GM23338 (cell line): ENCODE results near the gene MAP4K1. TPM values are rescaled to one million over a fixed set of nuclear protein-coding genes. Genes with fewer than 3 reads are reported as not detected.

ENCODE experiments used
- ATAC-seq: fragments of 200-7000 bp; cut with Tn5 transposase; 3 replicates; pipeline ENCODE4 v1.9.1; 2020
- DNase-seq: peaks from one replicate; pipeline ENCODE4 v3.0.0-alpha.2; 2015; ENCODE audit warnings: low spot score
- H2AFZ ChIP-seq: fragments of 200-600 bp; sonication (generic); 2 replicates; pipeline ENCODE4 v1.8.0; 2016; ENCODE audit warnings: antibody characterized with exemption, mild to moderate bottlenecking, moderate library complexity
- H3F3A ChIP-seq: fragments of 200-600 bp; sonication (generic); replicated peaks from 2 replicates; pipeline ENCODE4 v1.8.0; 2017; ENCODE audit warnings: antibody characterized with exemption, mixed run types, low read depth
- H3K27ac ChIP-seq: fragments of 200-600 bp; sonication (generic); 2 replicates; pipeline ENCODE4 v1.6.1; 2016; ENCODE audit warnings: low read depth
- H3K27me3 ChIP-seq: fragments of 200-600 bp; sonication (generic); 2 replicates; pipeline ENCODE4 v1.8.0; 2016; ENCODE audit warnings: mild to moderate bottlenecking, mixed run types, moderate library complexity; ENCODE audit not compliant: insufficient read depth
- H3K36me3 ChIP-seq: fragments of 200-600 bp; sonication (generic); 2 replicates; pipeline ENCODE4 v1.8.0; 2016; ENCODE audit warnings: mild to moderate bottlenecking; ENCODE audit not compliant: insufficient read depth
- H3K4me1 ChIP-seq: fragments of 200-600 bp; sonication (generic); 2 replicates; pipeline ENCODE4 v1.8.0; 2016; ENCODE audit warnings: mild to moderate bottlenecking, moderate library complexity; ENCODE audit not compliant: insufficient read depth
- H3K4me2 ChIP-seq: fragments of 200-600 bp; sonication (generic); 2 replicates; pipeline ENCODE4 v1.7.1; 2017; ENCODE audit warnings: mixed run types
- H3K4me3 ChIP-seq: fragments of 200-600 bp; sonication (generic); 2 replicates; pipeline ENCODE4 v1.6.1; 2016; ENCODE audit warnings: mixed run types
- H3K79me2 ChIP-seq: fragments of 200-600 bp; sonication (generic); replicated peaks from 2 replicates; pipeline ENCODE4 v1.8.0; 2017; ENCODE audit warnings: mild to moderate bottlenecking; ENCODE audit not compliant: insufficient read depth
- H3K9me2 ChIP-seq: fragments of 200-600 bp; sonication (generic); 2 replicates; pipeline ENCODE4 v1.8.0; 2017; ENCODE audit not compliant: insufficient read depth
- H4K20me1 ChIP-seq: fragments of 200-600 bp; sonication (generic); replicated peaks from 2 replicates; pipeline ENCODE4 v1.8.0; 2017; ENCODE audit warnings: mild to moderate bottlenecking; ENCODE audit not compliant: insufficient read depth
- H3K27ac Mint-ChIP-seq: 2 replicates; pipeline ENCODE4 v1.8.0; 2020; ENCODE audit warnings: inconsistent platforms, mild to moderate bottlenecking, moderate library complexity, mixed read lengths
- H3K27me3 Mint-ChIP-seq: 3 replicates; pipeline ENCODE4 v1.8.0; 2022; ENCODE audit warnings: low read depth, mild to moderate bottlenecking, moderate library complexity, mixed read lengths, inconsistent platforms; ENCODE audit not compliant: insufficient read depth, poor library complexity
- H3K36me3 Mint-ChIP-seq: 3 replicates; pipeline ENCODE4 v1.8.0; 2021; ENCODE audit warnings: low read depth, mild to moderate bottlenecking, inconsistent platforms, moderate library complexity, mixed read lengths
- H3K4me1 Mint-ChIP-seq: 3 replicates; pipeline ENCODE4 v1.8.0; 2020; ENCODE audit warnings: mild to moderate bottlenecking, inconsistent platforms, mixed read lengths
- H3K4me3 Mint-ChIP-seq: 3 replicates; pipeline ENCODE4 v1.8.0; 2021; ENCODE audit warnings: moderate library complexity, mild to moderate bottlenecking, inconsistent platforms, mixed read lengths
- H3K9me3 Mint-ChIP-seq: 3 replicates; pipeline ENCODE4 v1.8.0; 2020; ENCODE audit warnings: moderate library complexity, mild to moderate bottlenecking, inconsistent platforms, mixed read lengths
- CREB1 ChIP-seq: fragments of 250-450 bp; sonication (Bioruptor Pico); IDR thresholded peaks from 2 replicates; pipeline ENCODE4 v1.5.0; 2020; ENCODE audit warnings: low read depth, mild to moderate bottlenecking, moderate library complexity
- EZH2 ChIP-seq: fragments of 200-600 bp; sonication (generic); IDR thresholded peaks from one replicate; pipeline ENCODE4 v1.8.0; 2017; ENCODE audit warnings: antibody characterized with exemption, mild to moderate bottlenecking, low read depth; ENCODE audit not compliant: unreplicated experiment
- EZH2phosphoT487 ChIP-seq: fragments of 200-600 bp; sonication (generic); IDR thresholded peaks from one replicate; pipeline ENCODE4 v1.8.1; 2018; ENCODE audit warnings: antibody characterized with exemption; ENCODE audit not compliant: unreplicated experiment
- JUNB ChIP-seq: IDR thresholded peaks from one replicate; pipeline ENCODE4 v1.6.1; 2016; ENCODE audit warnings: antibody characterized with exemption; ENCODE audit not compliant: unreplicated experiment
- NANOG ChIP-seq: IDR thresholded peaks from 2 replicates; pipeline ENCODE4 v1.6.1; 2016; ENCODE audit warnings: antibody characterized with exemption, borderline replicate concordance
- POLR2AphosphoS5 ChIP-seq: IDR thresholded peaks from 2 replicates; pipeline ENCODE4 v1.6.1; 2016; ENCODE audit warnings: antibody characterized with exemption, low read depth
- STAT1 ChIP-seq: IDR thresholded peaks from one replicate; pipeline ENCODE4 v1.6.1; 2016; ENCODE audit warnings: antibody characterized with exemption; ENCODE audit not compliant: unreplicated experiment
- ZNF114 ChIP-seq: fragments of 250-450 bp; sonication (Bioruptor Pico); IDR thresholded peaks from 2 replicates; pipeline ENCODE4 v1.5.0; 2020; ENCODE audit warnings: mild to moderate bottlenecking, moderate library complexity
- ZNF331 ChIP-seq: fragments of 250-450 bp; sonication (Bioruptor Pico); IDR thresholded peaks from 2 replicates; pipeline ENCODE4 v1.5.0; 2020; ENCODE audit warnings: low read depth, mild to moderate bottlenecking, moderate library complexity
- polyA plus RNA-seq: library from polyadenylated mRNA; unstranded; fragments of >200 nt; fragmentation: Nextera tagmentation; extraction: Ambion mirVana; gene quantifications from 2 replicates; pipeline ENCODE4 v1.2.1, GENCODE V29; 2016
- total RNA-seq: library from RNA; depleted of rRNA; stranded (reverse); fragments of >200 nt; shearing (Covaris generic); gene quantifications from 2 replicates; pipeline ENCODE4 v1.2.3, GENCODE V29; 2014
- TF ChIP-seq, protein P1 (sequence below): IDR thresholded peaks from one replicate; pipeline ENCODE4 v1.6.1; 2018; ENCODE audit warnings: antibody characterized with exemption; ENCODE audit not compliant: unreplicated experiment
- TF ChIP-seq, protein P2 (sequence below): fragments of 250-450 bp; sonication (Bioruptor Pico); IDR thresholded peaks from 2 replicates; pipeline ENCODE4 v1.5.0; 2020; ENCODE audit warnings: mild to moderate bottlenecking, moderate library complexity
- TF ChIP-seq, protein P3 (sequence below), 2 experiments: fragments of 200-600 bp in 1 of 2; sonication (generic) in 1 of 2; conservative IDR thresholded peaks; 2 replicates each; pipeline versions ENCODE4 v1.5.1 to v1.6.1; 2016 to 2017; ENCODE audit warnings: antibody characterized with exemption in 2 of 2, low read depth in 2 of 2, mild to moderate bottlenecking in 2 of 2, moderate library complexity in 1 of 2
- TF ChIP-seq, protein P4 (sequence below): IDR thresholded peaks from 2 replicates; pipeline ENCODE4 v1.6.1; 2016; ENCODE audit warnings: antibody characterized with exemption

Gene MAP4K1
- total and polyA plus RNA-seq, 2 experiments from 2014 or later, result 7.7 to 44.6 TPM

DNA sequence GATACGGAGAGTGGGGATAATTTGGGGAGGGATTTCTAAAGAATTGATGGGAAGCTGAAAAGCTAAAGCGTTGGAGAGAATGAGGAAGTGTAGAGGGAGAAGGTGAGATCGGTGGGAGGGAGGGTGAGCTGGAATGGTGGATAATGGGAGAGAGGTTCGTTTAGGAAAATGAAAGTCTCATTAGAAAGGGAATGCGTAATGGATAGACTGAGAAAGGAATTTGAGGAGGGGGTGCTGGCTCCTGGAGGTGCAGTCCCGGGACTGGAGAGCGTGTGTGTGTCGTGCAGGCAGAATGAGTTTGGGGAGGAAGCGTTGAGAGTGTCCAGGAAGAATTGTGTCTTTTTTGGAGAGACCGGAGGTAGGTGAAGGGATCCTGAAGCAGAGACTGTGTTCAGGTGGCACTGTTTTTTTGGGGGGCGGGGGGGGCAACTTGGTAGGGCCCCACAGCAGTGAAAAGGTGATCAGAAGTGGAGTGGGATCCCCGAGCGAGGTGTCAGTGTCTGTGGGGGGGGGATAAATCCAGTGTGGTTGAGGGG is 31.1 kb upstream of the MAP4K1 start:
- H3K27me3 ChIP-seq, result no peaks in the 10 kb centered on the region
- peak overlapping the region; percentile 91 for H3K4me3 Mint-ChIP-seq
- DNase-seq (no peak), ATAC-seq (no peak)
- no peaks in the 10 kb centered on the region for H3K9me2 ChIP-seq
- peaks cover 4% of the 10 kb centered on the region; the same call in 2 of the 3 replicates for H3K36me3 Mint-ChIP-seq
- peaks cover 45% of the 10 kb centered on the region for H4K20me1 ChIP-seq
- peaks cover 48% of the 10 kb centered on the region for H3K4me1 ChIP-seq
- no peaks in the 10 kb centered on the region for H3K36me3 ChIP-seq
- peaks cover 63% of the 10 kb centered on the region for H3K79me2 ChIP-seq
- H3K27ac Mint-ChIP-seq, result peak overlapping the region; percentile 95
- H2AFZ ChIP-seq, result no peak overlapping the region
- TF ChIP-seq NANOG, result no peak
- no peak for TF ChIP-seq CREB1 (CRISPR knock-in tag)
- TF ChIP-seq ZNF331, result no peak
- TF ChIP-seq STAT1, result no peak
- no peak for TF ChIP-seq EZH2
- TF ChIP-seq, protein P1, sequence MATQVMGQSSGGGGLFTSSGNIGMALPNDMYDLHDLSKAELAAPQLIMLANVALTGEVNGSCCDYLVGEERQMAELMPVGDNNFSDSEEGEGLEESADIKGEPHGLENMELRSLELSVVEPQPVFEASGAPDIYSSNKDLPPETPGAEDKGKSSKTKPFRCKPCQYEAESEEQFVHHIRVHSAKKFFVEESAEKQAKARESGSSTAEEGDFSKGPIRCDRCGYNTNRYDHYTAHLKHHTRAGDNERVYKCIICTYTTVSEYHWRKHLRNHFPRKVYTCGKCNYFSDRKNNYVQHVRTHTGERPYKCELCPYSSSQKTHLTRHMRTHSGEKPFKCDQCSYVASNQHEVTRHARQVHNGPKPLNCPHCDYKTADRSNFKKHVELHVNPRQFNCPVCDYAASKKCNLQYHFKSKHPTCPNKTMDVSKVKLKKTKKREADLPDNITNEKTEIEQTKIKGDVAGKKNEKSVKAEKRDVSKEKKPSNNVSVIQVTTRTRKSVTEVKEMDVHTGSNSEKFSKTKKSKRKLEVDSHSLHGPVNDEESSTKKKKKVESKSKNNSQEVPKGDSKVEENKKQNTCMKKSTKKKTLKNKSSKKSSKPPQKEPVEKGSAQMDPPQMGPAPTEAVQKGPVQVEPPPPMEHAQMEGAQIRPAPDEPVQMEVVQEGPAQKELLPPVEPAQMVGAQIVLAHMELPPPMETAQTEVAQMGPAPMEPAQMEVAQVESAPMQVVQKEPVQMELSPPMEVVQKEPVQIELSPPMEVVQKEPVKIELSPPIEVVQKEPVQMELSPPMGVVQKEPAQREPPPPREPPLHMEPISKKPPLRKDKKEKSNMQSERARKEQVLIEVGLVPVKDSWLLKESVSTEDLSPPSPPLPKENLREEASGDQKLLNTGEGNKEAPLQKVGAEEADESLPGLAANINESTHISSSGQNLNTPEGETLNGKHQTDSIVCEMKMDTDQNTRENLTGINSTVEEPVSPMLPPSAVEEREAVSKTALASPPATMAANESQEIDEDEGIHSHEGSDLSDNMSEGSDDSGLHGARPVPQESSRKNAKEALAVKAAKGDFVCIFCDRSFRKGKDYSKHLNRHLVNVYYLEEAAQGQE, result no peak
- TF ChIP-seq, protein P2, sequence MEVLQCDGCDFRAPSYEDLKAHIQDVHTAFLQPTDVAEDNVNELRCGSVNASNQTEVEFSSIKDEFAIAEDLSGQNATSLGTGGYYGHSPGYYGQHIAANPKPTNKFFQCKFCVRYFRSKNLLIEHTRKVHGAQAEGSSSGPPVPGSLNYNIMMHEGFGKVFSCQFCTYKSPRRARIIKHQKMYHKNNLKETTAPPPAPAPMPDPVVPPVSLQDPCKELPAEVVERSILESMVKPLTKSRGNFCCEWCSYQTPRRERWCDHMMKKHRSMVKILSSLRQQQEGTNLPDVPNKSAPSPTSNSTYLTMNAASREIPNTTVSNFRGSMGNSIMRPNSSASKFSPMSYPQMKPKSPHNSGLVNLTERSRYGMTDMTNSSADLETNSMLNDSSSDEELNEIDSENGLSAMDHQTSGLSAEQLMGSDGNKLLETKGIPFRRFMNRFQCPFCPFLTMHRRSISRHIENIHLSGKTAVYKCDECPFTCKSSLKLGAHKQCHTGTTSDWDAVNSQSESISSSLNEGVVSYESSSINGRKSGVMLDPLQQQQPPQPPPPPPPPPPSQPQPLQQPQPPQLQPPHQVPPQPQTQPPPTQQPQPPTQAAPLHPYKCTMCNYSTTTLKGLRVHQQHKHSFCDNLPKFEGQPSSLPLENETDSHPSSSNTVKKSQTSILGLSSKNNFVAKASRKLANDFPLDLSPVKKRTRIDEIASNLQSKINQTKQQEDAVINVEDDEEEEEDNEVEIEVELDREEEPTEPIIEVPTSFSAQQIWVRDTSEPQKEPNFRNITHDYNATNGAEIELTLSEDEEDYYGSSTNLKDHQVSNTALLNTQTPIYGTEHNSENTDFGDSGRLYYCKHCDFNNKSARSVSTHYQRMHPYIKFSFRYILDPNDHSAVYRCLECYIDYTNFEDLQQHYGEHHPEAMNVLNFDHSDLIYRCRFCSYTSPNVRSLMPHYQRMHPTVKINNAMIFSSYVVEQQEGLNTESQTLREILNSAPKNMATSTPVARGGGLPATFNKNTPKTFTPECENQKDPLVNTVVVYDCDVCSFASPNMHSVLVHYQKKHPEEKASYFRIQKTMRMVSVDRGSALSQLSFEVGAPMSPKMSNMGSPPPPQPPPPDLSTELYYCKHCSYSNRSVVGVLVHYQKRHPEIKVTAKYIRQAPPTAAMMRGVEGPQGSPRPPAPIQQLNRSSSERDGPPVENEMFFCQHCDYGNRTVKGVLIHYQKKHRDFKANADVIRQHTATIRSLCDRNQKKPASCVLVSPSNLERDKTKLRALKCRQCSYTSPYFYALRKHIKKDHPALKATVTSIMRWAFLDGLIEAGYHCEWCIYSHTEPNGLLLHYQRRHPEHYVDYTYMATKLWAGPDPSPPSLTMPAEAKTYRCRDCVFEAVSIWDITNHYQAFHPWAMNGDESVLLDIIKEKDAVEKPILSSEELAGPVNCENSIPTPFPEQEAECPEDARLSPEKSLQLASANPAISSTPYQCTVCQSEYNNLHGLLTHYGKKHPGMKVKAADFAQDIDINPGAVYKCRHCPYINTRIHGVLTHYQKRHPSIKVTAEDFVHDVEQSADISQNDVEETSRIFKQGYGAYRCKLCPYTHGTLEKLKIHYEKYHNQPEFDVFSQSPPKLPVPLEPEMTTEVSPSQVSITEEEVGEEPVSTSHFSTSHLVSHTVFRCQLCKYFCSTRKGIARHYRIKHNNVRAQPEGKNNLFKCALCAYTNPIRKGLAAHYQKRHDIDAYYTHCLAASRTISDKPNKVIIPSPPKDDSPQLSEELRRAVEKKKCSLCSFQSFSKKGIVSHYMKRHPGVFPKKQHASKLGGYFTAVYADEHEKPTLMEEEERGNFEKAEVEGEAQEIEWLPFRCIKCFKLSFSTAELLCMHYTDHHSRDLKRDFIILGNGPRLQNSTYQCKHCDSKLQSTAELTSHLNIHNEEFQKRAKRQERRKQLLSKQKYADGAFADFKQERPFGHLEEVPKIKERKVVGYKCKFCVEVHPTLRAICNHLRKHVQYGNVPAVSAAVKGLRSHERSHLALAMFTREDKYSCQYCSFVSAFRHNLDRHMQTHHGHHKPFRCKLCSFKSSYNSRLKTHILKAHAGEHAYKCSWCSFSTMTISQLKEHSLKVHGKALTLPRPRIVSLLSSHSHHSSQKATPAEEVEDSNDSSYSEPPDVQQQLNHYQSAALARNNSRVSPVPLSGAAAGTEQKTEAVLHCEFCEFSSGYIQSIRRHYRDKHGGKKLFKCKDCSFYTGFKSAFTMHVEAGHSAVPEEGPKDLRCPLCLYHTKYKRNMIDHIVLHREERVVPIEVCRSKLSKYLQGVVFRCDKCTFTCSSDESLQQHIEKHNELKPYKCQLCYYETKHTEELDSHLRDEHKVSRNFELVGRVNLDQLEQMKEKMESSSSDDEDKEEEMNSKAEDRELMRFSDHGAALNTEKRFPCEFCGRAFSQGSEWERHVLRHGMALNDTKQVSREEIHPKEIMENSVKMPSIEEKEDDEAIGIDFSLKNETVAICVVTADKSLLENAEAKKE (CRISPR knock-in tag), result no peak
- TF ChIP-seq POLR2AphosphoS5, result no peak
- TF ChIP-seq JUNB, result no peak
- TF ChIP-seq, protein P3, sequence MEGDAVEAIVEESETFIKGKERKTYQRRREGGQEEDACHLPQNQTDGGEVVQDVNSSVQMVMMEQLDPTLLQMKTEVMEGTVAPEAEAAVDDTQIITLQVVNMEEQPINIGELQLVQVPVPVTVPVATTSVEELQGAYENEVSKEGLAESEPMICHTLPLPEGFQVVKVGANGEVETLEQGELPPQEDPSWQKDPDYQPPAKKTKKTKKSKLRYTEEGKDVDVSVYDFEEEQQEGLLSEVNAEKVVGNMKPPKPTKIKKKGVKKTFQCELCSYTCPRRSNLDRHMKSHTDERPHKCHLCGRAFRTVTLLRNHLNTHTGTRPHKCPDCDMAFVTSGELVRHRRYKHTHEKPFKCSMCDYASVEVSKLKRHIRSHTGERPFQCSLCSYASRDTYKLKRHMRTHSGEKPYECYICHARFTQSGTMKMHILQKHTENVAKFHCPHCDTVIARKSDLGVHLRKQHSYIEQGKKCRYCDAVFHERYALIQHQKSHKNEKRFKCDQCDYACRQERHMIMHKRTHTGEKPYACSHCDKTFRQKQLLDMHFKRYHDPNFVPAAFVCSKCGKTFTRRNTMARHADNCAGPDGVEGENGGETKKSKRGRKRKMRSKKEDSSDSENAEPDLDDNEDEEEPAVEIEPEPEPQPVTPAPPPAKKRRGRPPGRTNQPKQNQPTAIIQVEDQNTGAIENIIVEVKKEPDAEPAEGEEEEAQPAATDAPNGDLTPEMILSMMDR (conservative IDR thresholded peaks at IDR 0.05; ENCODE audit: low read depth in 2 of 2), result no peak
- TF ChIP-seq EZH2phosphoT487, result no peak
- TF ChIP-seq ZNF114, result no peak
- TF ChIP-seq, protein P4, sequence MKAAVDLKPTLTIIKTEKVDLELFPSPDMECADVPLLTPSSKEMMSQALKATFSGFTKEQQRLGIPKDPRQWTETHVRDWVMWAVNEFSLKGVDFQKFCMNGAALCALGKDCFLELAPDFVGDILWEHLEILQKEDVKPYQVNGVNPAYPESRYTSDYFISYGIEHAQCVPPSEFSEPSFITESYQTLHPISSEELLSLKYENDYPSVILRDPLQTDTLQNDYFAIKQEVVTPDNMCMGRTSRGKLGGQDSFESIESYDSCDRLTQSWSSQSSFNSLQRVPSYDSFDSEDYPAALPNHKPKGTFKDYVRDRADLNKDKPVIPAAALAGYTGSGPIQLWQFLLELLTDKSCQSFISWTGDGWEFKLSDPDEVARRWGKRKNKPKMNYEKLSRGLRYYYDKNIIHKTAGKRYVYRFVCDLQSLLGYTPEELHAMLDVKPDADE, result no peak
- H3K27me3 Mint-ChIP-seq, result peaks cover 30% of the 10 kb centered on the region
- peaks cover 60% of the 10 kb centered on the region for H3K4me1 Mint-ChIP-seq
- 0 out of 3 replicates have a peak, but pooled peaks cover 3% of the 10 kb centered on the region for H3K9me3 Mint-ChIP-seq
- H3K27ac ChIP-seq, result peak overlapping the region; percentile 84; the same call in 1 of the 2 replicates
- H3F3A ChIP-seq, result peaks cover 8% of the 10 kb centered on the region
- peak overlapping the region; percentile 99 for H3K4me3 ChIP-seq
- H3K4me2 ChIP-seq, result peak overlapping the region; percentile 100
